HK-2 (cell line): ENCODE measurements around the gene MZT2A.
A peak's percentile ranks its signal among the peaks of the same experiment; 100 is the strongest.
"Not testable (repeated sequence)": the region's sequence is repeated elsewhere in the genome, so short reads cannot be mapped to it uniquely, and the experiment has no call there.

ENCODE experiments used
- DNase-seq: peaks from one replicate; pipeline ENCODE4 v3.0.0-alpha.2; 2018; ENCODE audit not compliant: unreplicated experiment

Gene MZT2A

DNA sequence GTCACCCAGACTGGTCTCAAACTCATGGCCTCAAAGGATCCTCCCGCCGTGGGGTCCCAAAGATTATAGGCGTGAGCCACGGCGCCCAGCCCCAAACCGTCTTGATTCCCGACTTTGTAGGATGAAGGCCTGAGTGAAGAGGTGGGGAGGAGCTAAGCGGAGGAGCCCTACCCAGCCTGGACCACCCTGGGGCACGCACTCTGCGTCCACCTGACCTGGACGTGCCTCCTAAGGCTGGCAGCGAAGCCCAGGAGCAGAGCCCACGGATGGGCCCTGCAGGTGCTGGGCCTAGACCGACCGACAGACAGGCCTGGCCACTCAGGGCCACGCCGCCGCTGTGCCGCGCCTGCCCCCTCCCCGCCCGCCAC is 744 bp downstream of the MZT2A start:
- peak; percentile 36 for DNase-seq

DNA sequence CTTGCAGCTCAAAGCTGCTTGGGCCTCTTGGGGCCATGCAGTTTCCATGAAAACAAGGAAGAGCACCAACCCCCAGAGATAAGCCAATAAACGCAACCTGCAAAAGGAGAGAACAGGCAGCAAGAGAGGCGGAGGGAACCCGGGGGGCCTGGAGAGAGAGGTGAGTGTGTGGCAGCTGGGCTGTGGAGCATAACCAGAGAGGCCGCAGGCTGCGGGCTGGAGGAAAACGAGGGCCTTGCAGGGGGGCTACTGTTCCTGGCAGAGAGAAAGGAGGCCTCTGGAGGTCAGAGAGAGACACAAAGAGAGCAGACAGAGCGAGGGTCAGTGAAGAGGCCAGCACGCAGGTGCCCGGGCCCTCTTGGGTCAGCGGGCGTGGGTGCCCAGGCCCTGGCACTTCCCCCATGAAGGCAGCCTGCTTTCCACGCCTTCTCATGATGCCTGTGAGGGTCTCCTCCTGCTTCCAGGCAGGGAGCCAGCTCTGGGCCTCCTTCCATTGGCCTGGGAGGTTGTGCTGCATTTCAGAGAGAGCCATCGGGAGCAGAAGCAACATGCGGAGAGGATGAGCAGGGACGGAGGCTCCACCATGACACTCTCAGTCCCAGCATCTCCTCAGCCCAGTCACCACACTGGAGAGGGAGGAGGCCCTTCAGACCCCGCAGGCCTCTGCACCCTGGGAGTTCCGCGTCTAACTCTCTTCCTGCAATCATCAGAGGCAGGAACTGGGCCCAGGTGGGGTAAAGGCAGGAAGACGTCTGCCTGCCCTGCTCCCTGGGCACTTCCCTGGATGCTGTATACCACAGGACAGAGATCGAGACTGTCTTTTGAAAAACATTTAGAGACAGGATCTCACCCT is 1.4 kb downstream of the MZT2A start:
- DNase-seq = not testable (repeated sequence)

DNA sequence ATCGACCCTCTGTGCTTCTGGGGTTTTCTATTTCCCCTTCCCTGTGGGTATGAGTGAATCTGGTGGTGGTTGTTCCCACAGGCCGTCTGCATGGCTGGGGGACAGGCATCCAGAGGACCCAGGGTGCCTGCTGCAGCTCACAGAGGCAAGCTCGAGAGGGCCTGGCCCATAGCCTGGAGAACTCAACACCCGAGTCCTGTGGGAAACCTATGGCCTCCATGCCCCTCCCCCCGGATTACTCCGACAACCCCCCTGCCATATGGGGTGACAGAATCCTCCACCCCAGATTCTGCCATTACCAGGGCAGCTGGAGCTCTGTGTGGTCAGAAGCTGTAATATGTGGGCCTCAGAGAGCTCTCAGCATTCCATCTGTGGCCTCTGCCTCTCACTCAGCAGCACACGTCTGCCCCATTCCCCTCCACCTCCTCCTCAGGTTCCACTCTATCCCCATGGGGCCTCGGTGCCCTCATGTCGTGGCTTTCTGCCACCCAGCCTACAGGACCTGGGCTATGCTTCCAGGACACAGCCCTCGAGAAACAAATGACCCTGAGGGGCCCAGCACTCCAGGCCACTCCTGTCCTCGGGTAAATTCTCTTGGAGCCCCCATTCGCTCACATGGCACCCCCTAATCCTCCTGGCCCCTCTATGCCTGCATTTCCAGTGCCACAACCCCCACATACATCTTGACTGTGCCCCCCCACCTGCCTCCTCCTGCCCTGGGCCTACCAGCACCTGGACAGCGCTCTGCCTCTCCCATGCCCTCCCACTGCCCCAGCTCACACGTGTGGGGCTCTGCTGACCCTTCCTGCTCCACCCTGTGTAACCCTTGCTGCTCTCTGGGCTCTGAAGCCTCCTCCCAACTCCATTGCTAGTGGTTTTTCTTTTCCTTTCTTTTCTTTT is 3.6 kb downstream of the MZT2A start:
- no peak for DNase-seq

DNA sequence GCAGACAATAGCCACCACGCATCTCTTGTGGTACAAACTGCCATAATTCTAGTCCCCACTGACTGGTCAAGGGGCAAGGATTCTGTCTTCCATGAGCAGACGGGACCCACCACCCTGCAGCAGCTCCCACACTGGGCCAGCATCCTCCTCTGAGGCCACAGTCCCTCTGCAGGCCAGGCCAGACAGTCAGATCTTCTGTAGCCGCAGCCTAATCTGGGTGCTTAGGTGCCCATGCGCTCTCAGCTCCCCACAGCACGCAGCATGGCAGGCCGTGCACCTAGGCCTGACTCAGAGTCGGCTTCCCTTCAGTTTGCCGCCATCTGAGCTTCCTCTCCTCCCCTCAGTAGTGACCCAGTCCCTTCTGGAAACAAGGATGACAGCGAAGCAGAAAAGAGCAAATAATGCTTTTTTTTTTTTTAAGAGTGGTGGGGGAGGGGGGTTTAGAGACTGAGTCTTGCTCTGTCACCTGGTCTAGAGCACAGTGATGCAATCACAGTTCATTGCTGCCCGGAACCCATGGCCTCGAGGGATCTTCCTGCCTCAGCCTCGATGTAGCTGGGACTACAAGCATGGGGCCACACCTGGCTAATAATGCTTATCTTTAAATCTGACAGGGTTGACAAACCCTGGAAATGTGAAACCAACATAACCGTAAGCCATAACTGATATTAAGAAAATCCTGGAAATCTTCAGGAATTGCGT is 5.8 kb downstream of the MZT2A start:
- DNase-seq = not testable (repeated sequence)

DNA sequence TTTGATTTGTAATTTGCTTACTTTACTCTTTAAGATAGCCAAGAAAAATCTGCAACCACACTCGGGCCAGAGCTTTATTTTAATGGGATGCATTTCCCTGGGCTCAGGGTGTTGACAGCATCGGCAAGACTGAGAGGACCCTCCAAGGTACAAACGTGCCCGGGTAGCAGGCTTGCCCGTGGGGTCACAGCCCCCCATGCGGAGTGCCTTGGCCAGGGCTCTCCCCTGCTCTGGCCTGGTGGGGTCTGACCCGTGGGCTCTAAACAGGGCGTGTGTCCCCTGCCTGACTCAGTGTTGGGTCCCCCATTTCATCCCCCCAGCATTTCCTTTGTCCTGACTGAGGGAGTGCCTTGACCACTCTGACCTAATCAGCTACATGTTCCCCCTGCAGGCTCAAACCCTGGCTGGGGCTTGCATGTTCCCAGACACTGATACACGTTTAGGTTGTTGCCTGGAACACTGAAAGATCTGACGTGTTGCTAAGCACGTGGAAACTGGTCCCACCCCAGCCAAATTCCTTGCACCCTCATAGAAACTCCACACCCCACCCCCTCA is 7.2 kb downstream of the MZT2A start:
- DNase-seq = not testable (repeated sequence)

DNA sequence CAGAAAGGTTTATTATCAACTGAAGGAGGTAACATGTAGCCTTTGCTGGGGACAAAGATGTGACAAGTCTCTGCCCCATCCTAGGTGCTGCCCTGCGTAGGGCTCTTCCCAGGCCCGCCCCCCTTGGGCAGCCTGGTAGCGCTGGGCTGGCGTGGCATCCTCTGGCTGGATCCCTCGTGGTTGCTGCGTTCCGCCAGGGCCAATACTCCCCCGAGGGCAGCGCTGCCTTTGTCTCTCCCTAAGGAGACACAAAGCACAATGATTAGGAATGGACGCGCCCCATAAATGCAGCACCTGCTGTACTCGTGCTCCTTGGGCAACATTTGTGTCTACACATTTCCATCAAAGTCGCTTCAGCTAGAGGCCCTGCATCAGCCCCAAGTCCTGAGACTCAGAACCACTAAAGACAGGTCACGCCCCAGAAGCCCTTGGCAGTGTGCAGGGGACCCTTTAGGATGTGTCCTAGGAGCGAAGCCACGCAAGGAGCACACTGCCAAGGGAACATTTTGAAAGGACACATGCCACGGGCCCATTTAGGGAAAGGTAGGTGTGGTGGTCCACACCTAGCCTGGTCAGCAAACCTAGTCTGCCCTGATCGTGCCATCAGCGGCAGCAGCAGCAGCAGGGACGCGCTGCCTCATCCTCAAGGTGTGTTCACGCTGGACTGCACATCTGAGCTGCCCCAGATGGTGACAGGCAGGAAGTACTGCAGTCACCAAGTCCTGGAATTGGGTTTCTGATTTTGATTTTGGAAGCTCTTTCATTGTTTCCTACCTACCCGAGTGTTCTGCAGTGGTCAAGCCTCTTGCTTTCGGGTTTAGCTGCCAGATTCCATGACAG is 8.0 kb downstream of the MZT2A start:
- DNase-seq = not testable (repeated sequence)

DNA sequence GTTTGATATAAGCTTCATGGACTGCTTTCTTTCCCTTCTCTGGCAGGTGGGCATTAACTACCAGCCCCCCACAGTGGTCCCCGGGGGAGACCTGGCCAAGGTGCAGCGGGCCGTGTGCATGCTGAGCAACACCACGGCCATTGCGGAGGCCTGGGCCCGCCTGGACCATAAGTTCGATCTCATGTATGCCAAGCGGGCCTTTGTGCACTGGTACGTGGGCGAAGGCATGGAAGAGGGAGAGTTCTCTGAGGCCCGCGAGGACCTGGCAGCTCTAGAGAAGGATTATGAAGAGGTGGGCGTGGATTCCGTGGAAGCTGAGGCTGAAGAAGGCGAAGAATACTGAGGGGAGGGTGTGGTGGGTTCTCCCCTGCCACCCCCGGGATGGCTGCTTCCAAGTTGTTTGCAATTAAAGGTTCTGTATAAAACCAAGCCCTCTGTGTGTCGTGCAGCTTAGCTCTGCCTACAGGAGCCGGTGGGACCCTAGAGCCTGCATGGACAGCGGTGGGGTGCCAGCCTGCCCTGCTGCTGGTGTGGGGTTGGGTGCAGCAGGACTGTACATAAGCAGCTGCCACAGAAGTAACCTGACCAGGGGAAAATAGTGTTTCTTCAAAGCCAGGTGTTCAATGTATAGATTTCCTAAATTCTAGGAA is 9.6 kb downstream of the MZT2A start:
- DNase-seq = not testable (repeated sequence)

DNA sequence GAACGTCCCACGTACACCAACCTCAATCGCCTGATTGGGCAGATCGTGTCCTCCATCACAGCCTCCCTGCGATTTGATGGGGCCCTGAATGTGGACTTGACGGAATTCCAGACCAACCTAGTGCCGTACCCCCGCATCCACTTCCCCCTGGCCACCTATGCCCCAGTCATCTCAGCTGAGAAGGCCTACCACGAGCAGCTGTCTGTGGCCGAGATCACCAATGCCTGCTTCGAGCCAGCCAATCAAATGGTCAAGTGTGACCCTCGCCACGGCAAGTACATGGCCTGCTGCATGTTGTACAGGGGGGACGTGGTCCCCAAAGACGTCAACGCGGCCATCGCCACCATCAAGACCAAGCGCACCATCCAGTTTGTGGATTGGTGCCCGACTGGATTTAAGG is 11.8 kb downstream of the MZT2A start:
- not testable (repeated sequence) for DNase-seq

DNA sequence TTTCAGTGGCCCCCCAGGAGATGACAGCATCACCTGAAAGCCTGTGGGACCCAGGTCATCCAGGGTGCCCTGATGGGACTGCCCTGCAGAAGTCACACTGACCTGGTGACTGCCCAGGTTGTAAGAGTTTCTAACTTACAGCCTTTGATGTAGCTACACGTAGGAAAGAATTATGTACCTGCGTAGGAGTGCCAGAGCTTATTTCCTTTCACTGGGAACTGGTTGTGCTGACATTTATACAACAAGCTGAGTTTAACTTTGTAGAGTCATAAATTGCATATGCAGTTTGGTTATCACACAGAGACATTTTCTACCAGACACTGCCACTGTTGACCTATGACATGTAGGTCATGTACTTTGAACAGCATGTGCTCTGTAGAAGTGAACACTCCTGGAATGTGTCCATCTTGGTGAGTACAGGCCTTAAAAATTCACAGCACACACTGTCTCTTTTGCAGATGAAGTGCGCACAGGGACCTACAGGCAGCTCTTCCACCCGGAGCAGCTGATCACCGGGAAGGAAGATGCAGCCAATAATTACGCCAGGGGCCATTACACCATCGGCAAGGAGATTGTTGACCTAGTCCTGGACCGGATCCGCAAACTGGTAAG is 13.2 kb downstream of the MZT2A start:
- not testable (repeated sequence) for DNase-seq

DNA sequence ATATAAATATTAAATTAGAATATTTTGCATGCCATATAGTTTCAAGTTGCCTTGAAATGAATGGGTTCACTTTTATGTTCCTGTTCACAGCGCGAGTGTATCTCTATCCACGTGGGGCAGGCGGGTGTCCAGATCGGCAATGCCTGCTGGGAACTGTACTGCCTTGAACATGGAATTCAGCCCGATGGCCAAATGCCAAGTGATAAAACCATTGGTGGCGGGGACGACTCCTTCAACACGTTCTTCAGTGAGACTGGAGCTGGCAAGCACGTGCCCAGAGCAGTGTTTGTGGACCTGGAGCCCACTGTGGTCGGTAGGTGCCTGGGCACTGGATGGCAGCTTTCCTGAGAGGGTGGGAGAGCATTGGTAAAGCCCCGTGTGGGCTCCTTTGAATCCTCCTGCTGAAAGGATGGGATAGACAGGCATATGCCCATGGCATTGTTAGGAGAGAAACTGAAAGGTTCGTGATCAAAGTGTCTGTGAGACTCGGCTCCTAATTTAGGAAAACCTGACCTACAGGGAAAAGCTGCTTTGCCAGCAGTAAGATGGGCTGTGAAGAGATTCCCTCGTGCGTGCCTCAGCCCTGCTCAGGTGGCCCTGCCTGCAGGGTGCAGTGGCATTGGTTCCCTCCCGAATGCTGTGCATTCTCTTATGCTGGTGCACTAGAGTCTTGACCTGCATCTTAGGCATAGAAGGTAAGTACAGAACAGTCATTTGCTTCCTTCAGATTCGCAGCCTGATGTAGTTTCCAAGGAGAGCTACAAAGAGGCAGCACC is 13.9 kb downstream of the MZT2A start:
- DNase-seq = not testable (repeated sequence)

DNA sequence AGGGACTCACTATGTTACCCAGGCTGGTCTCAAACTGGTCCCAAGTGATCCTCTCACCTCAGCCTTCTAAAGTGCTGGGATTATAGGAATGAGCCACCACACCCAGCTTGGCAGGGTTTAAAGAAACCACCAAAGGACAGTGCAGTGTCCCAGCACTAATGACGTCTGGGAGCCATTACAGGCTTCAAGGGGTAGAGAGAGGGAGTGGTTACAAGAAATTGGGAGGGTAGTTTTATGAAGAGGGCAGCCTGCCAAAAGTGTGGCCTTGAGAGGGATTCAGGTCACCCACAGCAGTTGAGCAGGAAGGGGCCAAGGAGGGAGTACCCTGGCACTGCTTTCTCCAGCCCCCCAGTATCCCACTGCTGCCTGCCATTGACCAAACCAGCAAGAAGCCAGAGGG is 15.0 kb downstream of the MZT2A start:
- not testable (repeated sequence) for DNase-seq

DNA sequence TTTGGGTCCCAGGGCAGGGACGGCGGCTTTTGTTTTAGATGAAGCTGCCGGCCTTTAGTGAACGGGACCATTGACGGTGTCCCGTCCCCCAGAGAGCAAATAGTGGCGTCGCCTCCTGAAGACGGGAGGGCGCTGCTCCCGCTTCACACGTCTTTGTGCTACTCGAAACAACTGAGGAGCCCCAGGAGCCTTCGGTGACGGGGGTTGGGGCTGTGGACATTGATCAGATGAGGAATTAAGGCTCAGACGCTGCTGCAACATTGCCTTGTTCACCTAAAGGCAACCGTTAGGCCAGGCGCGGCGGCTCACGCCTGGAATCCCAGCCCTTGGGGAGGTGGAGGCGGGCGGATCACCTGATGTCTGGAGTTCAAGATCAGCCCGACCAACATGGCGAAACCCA is 15.8 kb downstream of the MZT2A start:
- DNase-seq = not testable (repeated sequence)

DNA sequence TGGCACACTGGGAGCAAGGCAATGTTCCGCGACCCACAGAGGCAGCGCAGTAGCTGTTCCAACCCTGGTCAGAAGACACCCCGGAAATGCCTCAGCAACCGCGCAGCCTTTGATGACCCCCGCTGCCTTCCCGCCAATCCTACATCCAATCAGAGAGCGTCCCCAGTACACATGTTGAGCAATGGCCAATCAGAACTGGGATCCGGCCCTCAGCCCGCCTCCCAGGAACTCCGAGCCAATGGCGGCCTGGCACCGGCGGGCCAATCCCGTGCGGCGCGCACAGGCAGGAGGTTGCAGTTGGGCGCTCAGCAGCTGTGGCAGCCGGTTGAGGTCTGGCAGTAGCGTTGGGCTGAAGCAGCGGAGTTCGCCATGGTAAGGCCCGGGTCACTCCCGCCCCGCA is 16.4 kb downstream of the MZT2A start, which contains the start of gene TUBA3D:
TSS of gene TUBA3D (plus strand) at position 289 of the 400 bp plus-strand sequence. CDS start at position 370, 81 bp downstream.
- no peak for DNase-seq

DNA sequence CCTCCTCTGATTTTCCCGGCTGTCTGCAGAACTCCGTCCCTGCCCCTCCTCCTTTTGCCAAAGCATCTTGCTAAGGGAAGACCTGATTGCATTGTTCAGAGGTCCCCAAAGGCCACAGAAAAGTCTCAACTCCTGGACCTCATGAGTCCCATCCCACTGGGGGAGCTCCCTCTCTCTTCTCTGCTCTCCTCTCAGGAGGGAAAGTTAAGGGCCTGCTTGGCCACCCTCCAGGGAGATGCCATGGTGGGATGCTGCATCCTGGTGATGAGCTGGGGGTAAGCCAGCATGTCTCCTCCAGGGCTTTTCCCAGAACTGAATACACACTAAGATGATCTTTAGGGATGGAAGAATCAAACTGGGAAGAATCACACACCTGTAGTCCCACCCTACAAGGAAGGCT is 18.9 kb downstream of the MZT2A start:
- not testable (repeated sequence) for DNase-seq

DNA sequence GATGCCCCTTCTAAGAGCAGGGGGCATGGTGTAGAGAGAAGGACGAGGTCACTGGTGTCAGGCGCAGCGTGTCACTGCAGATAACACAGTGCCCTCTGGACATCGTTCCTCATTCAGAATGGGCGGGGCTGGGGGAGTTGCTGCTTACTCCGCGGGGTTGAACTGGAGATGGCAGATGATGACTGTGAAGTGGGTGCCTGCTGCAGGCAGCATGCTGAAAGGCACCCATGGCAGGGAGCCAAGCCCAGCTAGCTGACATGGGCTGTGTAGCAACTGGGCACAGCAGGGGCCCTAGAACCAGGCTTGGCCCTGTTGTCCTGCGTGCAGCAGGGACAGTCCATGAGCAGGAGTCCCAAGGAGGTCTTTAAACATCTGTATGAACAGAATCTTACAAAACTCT is 20.6 kb downstream of the MZT2A start:
- DNase-seq = not testable (repeated sequence)

DNA sequence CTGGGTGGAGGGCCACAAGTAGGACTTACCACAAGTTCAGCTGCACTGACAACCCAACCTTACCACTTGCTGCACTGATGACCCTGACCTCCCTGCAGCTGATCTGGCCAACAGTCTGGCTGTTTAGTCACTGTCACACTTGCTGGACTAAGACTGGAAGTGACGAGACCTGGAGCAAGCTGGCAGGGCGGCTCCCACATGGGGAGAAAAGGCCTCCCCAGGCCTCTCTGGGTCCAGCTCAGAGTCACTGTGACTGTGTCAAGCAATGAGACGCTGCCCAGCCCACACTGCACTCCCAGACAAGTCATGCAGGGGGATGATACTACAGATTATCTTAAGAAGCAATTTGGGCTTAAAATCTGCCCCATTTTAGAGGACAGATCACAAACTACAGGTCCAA is 21.3 kb downstream of the MZT2A start:
- DNase-seq = not testable (repeated sequence)

DNA sequence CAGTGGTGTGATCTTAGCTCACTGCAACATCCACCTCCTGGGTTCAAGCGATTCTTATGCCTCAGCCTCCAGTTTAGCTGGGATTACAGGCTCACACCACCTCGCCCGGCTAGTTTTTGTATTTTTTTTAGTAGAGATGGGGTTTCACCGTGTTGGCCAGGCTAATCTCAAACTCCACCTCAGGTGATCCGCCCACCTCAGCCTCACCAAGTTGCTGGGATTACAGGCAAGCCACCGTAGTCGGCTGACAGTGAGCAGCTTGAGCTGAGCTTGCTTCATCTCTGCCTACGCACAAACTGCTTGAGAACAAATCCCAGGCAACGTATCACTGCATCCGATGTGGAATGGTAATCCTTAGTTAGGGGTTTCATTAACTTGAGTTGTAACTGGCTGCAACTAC is 24.5 kb downstream of the MZT2A start:
- DNase-seq = not testable (repeated sequence)

DNA sequence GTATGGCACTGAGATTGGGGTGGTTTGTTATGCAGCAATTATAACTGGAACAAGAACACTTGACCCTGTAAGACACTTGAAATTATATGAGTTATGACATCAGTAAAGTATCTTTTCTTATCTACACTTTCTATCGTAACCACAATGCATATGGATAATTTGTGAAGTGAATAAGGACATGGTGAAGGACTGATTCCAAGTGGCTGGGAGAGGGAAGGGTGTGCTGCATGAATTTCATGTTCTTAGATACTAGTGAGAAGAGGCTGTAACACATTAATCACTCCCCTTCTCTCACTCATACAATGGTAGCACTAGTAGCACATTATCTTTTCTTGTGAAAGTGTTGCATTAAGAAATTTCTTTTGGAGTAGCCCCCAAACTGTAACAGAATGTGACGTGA is 37.3 kb downstream of the MZT2A start:
- not testable (repeated sequence) for DNase-seq
